Umbilical cord (tissue), 2 donors: Measurements from ENCODE around the gene KLKB1. TPM values are rescaled to one million over a fixed set of nuclear protein-coding genes. Genes with fewer than 3 reads are reported as not detected.
"Not testable (repeated sequence)": the region's sequence is repeated elsewhere in the genome, so short reads cannot be mapped to it uniquely, and the experiment has no call there.

Experiments
- DNase-seq: peaks from one replicate; pipeline ENCODE4 v3.0.0-alpha.2; 2015; ENCODE audit warnings: low spot score
- total RNA-seq: library from RNA; depleted of rRNA; stranded (reverse); fragments of >200 nt; gene quantifications from one replicate; pipeline ENCODE4 v1.2.3, GENCODE V29; 2014; ENCODE audit warnings: low replicate concordance; ENCODE audit not compliant: insufficient read depth

KLKB1 gene
- total RNA-seq, 1 donor from 2014 or later, result not detected

DNA sequence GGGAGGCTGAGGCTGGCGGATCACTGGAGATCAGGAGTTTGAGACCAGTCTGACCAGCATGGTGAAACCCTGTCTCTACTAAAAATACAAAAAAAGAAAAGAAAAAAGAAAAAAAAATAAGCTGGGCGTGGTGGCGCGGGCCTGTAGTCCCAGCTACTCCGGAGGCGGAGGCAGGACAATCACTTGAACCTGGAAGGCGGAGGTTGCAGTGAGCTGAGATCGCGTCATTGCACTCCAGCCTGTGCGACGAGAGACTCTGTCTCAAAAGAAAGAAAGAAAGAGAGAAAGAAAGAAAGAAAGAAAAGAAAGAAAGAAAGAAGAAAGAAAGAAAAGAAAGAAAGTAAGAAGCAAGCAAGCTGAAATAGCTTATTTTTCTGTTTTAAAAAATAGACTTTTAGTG, 37.9 kb downstream of the KLKB1 start:
- DNase-seq, result not testable (repeated sequence)

- no peak for DNase-seq
These were observed 38.7 kb downstream of the KLKB1 start, which contains the start of gene F11 for GRCh38 chr4:186265683-186266652. Gene F11, plus strand, starts transcription at chr4:186266189. Its CDS starts 948 bp downstream, at chr4:186267137.

- peak; percentile 5 for DNase-seq
These were observed 39.6 kb downstream of the KLKB1 start for GRCh38 chr4:186266729-186267456.

DNA sequence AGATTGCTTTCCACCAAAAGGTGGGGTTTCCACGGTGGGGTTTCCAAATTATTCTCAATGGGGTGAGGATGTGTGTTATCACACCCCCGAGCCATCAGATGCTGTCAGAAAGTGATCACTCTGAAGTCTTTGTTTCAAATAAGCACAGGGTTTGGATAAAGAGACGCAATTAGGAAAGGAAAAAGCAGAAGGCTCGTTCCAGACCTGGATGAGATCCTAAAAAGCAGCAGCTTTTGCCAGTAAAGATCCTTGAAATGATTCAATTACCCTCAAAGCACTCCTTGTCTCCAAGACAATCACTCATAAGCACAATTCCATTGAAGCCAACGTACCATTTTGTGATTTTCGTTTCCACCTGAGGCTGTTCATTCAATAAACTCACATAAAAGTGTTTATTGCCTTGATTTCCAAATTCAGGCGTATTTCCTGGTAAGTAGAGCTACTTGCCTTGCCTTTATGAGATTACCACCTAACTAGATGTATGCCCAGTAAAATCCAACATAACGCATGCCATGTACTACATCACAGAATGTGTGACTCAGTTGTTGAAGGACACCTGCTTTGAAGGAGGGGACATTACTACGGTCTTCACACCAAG, 43.9 kb downstream of the KLKB1 start:
- no peak for DNase-seq

DNA sequence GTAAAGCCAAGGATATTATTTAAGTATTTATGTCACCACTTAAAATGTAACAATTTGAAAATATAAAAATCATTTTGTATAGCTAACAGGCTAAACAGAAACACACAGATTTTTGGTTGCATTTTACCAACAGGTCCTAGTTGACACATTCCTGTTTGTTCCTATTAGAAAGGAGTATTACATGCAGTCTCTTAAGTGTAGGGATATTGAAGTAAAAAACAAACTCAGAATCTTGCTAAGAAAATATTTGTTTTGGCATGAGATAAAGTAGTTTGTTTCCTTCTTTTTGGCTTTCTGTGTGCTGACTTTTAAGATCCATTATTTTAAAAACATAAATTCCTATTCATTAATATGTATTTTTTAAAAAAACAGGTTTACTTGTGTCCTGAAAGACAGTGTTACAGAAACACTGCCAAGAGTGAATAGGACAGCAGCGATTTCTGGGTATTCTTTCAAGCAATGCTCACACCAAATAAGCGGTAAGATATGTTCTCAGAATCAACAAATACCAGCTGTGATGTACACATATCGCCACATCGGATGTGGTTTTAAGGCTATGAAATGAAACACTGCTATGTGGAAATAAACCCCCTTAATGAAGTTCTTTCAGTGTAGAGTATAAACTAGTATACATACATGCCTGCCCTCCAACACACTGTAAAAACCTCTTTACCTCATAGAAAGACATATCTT, 45.5 kb downstream of the KLKB1 start:
- no peak for DNase-seq

DNA sequence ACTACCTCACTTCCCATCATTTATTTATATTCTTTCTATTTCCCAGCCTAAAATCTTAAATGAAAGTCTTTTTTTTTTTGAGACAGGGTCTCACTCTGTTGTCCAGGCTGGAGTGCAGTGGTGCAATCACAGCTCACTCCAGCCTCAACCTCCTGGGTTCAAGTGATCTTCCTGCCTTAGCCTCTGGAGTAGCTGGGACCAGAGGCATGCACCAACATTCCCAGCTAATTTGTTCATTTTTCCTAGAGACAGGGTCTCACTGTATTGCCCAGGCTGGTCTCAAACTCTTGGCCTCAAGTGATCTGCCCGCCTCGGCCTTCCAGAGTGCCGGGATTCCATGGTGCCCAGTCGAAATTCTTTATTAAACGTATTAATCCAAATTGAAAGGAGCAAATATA, 46.1 kb downstream of the KLKB1 start:
- DNase-seq, result not testable (repeated sequence)

- DNase-seq, result no peak
These were observed 56.0 kb downstream of the KLKB1 start for GRCh38 chr4:186283311-186283710.

DNA sequence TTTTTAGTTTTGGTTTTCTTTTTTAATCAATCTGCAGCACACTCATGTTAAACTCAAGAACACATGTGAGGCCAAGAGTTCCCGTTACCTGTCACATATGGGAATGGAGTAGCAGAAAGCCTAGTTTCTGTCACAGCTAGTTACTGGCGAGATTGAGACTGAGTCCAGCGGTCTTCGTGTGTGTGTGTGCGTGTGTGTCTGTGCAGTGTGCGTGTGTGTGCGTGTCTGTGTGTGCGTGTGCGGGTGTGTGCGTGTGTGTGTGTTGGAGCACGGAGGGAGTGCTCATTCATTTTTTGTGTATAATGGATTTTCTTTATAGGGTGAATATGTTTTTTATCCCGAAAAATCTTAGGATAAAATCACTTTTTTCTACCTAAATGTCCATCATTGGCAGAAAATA, 57.8 kb downstream of the KLKB1 start:
- no peak for DNase-seq

DNA sequence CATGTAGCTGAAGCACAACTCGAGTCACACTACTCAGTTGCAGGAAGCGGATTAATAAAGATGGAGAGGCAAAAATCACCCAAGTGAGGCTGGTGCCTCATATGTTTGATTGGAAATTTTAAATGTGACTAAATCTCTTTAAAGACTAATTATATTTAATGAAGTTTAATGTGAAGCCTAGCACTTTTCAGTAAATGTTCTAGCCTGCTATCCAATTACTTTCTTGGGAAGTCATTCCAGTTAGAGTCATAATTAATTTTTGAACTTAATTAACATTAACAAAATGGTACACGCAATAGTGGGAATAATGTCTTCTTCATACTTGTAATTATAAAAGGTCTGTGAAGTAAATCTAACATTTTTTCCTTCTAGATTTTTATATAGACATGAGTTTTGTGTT, 59.3 kb downstream of the KLKB1 start:
- no peak for DNase-seq

GRCh38 chr4:186291256-186291890, 64.1 kb downstream of the KLKB1 start:
- DNase-seq, result no peak

- DNase-seq, result no peak
These were observed 66.9 kb downstream of the KLKB1 start for GRCh38 chr4:186294160-186294559.

GRCh38 chr4:186296481-186296880, 69.2 kb downstream of the KLKB1 start:
- DNase-seq, result no peak

DNA sequence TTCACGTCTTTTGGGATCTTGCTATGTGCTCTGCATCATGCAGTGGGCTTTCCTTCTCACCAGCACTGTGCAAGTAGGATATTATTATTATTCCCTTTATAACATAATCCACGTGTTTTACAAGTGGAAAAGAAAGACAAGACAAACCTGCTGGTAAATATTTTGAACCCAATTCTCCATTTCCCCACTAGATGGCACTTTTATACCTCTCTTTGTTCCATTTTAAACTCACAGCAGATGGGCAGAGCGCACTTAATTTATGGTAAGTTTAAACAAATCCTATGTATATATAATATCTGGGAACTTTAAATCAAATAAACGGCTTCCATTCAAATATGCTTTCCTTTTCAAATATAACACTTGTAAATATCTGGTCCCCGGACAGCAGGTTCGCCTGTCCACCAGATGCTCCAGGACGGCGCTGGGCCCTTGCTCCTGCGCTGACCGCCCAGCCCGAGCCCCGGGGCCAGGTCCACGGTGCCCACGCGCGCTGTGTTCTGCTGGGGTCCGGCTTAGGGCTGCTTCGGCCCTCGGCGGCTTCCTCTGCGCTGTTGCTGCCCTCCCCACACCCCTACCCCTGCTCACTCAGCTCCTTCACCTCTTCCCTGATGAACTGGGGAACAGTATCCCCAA, 69.8 kb downstream of the KLKB1 start:
- DNase-seq, result peak; percentile 54

DNA sequence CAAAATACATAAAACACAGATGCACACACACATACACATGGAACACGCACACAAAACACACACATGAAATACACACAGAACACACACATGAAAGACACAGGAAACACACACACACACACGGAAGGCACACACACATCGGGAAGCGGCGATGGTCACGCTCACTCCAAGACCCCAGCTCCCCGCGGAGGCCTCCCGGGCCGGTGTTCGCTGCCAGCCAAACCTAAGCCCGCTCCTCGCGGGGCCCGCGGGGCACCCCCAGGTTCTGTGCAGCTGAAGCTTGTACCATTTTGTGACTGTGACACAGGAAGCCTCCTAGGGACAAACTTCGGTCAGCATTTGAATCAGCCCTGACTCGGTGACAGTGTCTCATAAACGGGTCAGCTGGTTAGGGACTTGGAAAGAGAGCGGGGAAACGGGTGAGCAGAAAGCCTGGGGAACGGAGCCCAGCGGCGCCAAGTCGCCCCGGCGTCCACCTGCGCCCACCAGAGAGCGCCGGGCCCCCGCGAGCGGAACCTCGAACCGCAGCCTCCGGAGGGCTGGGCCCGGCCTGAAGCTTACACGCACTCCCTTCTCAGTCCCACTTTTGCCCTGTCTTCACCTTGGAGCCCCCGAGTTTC, 70.8 kb downstream of the KLKB1 start:
- DNase-seq, result no peak

DNA sequence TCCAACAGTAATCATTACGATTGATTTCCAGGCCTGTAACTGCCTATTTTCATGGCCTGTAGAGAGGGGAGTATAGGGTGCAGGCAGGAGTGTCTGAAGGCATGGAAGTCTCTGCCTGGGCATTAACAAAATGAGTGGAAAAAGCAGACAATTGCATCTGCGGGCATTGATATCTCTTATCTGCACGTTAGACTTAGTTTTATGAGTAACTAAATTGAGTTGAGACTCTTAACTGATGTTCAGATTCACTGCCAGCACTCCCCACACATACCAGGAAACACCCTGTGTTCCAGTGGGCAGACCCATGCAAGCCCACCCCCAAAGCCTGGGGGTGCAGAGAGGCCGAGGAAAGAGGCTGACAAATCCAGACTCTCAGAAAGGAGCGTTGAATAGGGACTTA, 72.0 kb downstream of the KLKB1 start:
- DNase-seq, result no peak

DNA sequence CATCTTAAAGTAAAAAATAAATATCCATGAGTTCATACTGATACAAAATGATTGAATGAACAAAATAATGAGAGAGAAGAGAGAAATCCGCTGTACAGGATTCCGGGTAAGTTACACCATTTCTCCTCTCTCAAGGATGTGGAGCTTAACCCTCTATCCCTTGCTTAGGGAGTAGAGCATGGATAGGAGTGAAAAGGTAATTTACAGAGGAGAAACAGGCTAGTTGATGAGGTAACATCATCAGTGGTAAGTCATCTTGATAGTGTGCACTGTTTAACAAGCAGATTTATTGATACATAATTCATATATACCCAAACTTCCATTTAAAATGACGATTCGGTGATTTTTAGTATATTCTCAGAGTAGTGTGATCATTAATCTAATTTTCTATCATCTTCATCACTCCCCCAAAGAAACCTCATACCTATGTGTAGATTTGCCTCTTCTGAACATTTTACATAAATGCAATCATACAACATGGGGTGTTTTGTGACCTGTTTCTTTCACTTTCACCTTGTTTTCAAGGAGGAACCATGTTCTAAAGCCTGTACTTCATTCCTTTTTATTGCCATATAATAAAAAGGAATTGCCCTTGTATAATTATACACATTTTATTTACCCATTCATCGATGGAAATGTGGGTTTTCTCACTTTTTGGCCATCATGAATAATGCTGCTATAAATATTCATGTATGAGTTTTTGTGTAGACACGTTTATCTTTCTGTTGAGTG, 73.5 kb downstream of the KLKB1 start:
- no peak for DNase-seq

GRCh38 chr4:186304216-186304615, 76.9 kb downstream of the KLKB1 start:
- no peak for DNase-seq

- no peak for DNase-seq
These were observed 77.7 kb downstream of the KLKB1 start for GRCh38 chr4:186304866-186305505.

GRCh38 chr4:186307497-186307896, 80.2 kb downstream of the KLKB1 start:
- DNase-seq, result no peak
